Esophagus muscularis mucosa (tissue), 4 donors: Measurements from ENCODE around the gene ANKRD40.

Experiments used
- CTCF ChIP-seq, 3 experiments: fragments of 200-600 bp in 2 of 3; fragments of 450-650 bp in 1 of 3; sonication (generic) in 2 of 3; IDR thresholded peaks; one replicate each; pipeline ENCODE4 v1.5.1; 2017 to 2019; ENCODE audit warnings: antibody characterized with exemption in 3 of 3, mild to moderate bottlenecking in 2 of 3, moderate library complexity in 1 of 3
- EP300 ChIP-seq: sonication (generic); formaldehyde crosslinking; IDR thresholded peaks from one replicate; pipeline ENCODE4 v1.6.1; 2017; ENCODE audit warnings: antibody characterized with exemption
- POLR2A ChIP-seq: fragments of 450-650 bp; IDR thresholded peaks from one replicate; pipeline ENCODE4 v1.6.1; 2017; ENCODE audit warnings: antibody characterized with exemption, moderate library complexity, mild to moderate bottlenecking, low read depth
- POLR2AphosphoS5 ChIP-seq, 2 donors: sonication (generic); formaldehyde crosslinking; IDR thresholded peaks; one replicate each; pipeline ENCODE4 v1.6.1; 2017; ENCODE audit warnings: antibody characterized with exemption in 2 of 2

GRCh38 chr17:50680126-50680525 lies 27.6 kb downstream of the ANKRD40 start:
- no peak for TF ChIP-seq CTCF (IDR thresholded peaks at IDR 0.05)
- no peak for TF ChIP-seq POLR2A
- TF ChIP-seq POLR2AphosphoS5 (IDR thresholded peaks at IDR 0.05), result no peak
- no peak for TF ChIP-seq EP300
